Tibial nerve (tissue), 4 donors: ENCODE results near the gene NOP16. TPM values are rescaled to one million over a fixed set of nuclear protein-coding genes. Genes with fewer than 3 reads are reported as not detected.

Experiments used
- DNase-seq, 2 donors: peaks; one replicate each; pipeline ENCODE4 v3.0.0-alpha.2; 2019; ENCODE audit warnings: low spot score in 2 of 2
- H3K27ac ChIP-seq, 4 donors: fragments of 200-600 bp; sonication (generic) in 3 of 4; one replicate each; pipeline ENCODE4 v1.5.1; 2017 to 2019; ENCODE audit warnings: mild to moderate bottlenecking in 1 of 4
- H3K27me3 ChIP-seq, 2 donors: fragments of 200-600 bp; sonication (generic) in 1 of 2; one replicate each; pipeline versions ENCODE4 v1.5.1 to v1.6.0; 2017 to 2019
- H3K36me3 ChIP-seq, 3 donors: fragments of 200-600 bp; sonication (generic); one replicate each; pipeline ENCODE4 v1.5.1; 2018 to 2019
- H3K4me1 ChIP-seq, 4 donors: fragments of 200-600 bp; sonication (generic) in 3 of 4; one replicate each; pipeline ENCODE4 v1.5.1; 2017 to 2019
- H3K4me3 ChIP-seq, 4 donors: fragments of 200-600 bp; sonication (generic) in 3 of 4; one replicate each; pipeline ENCODE4 v1.5.1; 2017 to 2019; ENCODE audit warnings: mild to moderate bottlenecking in 1 of 4, moderate library complexity in 1 of 4
- H3K9me3 ChIP-seq, 4 donors: fragments of 200-600 bp; sonication (generic) in 3 of 4; one replicate each; pipeline ENCODE4 v1.5.1; 2017 to 2019
- EP300 ChIP-seq, 2 donors: sonication (generic); formaldehyde crosslinking; IDR thresholded peaks; one replicate each; pipeline ENCODE4 v1.6.1; 2017; ENCODE audit warnings: antibody characterized with exemption in 2 of 2, mild to moderate bottlenecking in 1 of 2
- POLR2A ChIP-seq, 2 donors: fragments of 450-650 bp; IDR thresholded peaks; one replicate each; pipeline ENCODE4 v1.6.1; 2017; ENCODE audit warnings: antibody characterized with exemption in 2 of 2, mild to moderate bottlenecking in 2 of 2, moderate library complexity in 2 of 2
- WGBS, 2 donors: methylation state at CpG; one replicate each; pipeline ENCODE4 v1.1.5; 2018; 5-methylcytosine and 5-hydroxymethylcytosine counted together
- total RNA-seq, 4 donors: library from RNA; depleted of rRNA; stranded (reverse); fragments of >200 nt; gene quantifications; one replicate each; pipeline ENCODE4 v1.1.0, GENCODE V29; 2016
- TF ChIP-seq, protein P1 (sequence below), 5 experiments: fragments of 200-600 bp in 3 of 5; fragments of 450-650 bp in 2 of 5; sonication (generic) in 3 of 5; IDR thresholded peaks; one replicate each; pipeline ENCODE4 v1.5.1; 2016 to 2019; ENCODE audit warnings: antibody characterized with exemption in 5 of 5, mild to moderate bottlenecking in 3 of 5, moderate library complexity in 2 of 5

Gene NOP16
- total RNA-seq, 4 donors from 2014 or later = 6.1 to 17.7 (median 6.6) TPM

DNA sequence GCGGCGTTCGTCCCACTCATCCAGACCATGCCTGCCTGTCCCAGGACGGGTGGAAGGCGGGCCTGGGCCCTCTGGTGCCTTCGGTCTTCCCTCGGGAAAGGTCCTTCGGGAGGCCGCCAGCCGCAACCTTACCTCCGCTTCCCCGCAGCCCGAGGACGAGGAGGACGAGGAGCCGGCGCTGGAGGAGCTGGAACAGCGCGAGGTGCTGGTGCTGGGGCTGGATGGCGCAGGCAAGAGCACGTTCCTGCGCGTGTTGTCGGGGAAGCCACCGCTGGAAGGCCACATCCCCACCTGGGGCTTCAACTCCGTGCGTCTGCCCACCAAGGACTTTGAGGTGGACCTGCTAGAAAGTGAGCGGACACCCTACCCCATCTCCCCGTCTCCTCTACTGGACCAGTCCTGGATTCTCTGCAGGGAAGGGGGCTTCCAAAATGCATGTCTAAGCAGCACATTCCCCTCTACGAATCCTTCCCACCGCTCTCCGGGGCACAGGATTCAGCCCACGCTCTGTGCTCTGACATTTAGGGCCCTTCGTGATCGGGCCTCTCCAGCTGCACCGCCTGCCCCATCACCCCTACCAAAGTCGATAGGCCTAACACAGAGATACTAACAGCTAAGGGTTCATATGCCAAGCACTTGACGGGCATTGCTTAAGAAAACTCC, 22.0 kb downstream of the NOP16 start:
- Histone ChIP-seq H3K9me3 (no peaks in the 10 kb centered on the region), H3K4me1 (peaks cover 0 to 16% (median 3%) of the 10 kb centered on the region in 4 donors), H3K36me3 (peaks cover 0 to 43% (median 0%) of the 10 kb centered on the region in 3 donors), H3K27me3 (no peaks in the 10 kb centered on the region), H3K4me3 (peak overlapping the region; percentile 61 to 92 (median 82)), H3K27ac (peak overlapping the region; percentile 63 to 87 (median 82))
- TF ChIP-seq EP300 (IDR thresholded peaks at IDR 0.05) (no peak), POLR2A (IDR thresholded peaks at IDR 0.05) (no peak)
- TF ChIP-seq, protein P1, sequence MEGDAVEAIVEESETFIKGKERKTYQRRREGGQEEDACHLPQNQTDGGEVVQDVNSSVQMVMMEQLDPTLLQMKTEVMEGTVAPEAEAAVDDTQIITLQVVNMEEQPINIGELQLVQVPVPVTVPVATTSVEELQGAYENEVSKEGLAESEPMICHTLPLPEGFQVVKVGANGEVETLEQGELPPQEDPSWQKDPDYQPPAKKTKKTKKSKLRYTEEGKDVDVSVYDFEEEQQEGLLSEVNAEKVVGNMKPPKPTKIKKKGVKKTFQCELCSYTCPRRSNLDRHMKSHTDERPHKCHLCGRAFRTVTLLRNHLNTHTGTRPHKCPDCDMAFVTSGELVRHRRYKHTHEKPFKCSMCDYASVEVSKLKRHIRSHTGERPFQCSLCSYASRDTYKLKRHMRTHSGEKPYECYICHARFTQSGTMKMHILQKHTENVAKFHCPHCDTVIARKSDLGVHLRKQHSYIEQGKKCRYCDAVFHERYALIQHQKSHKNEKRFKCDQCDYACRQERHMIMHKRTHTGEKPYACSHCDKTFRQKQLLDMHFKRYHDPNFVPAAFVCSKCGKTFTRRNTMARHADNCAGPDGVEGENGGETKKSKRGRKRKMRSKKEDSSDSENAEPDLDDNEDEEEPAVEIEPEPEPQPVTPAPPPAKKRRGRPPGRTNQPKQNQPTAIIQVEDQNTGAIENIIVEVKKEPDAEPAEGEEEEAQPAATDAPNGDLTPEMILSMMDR (IDR thresholded peaks at IDR 0.05) = no peak
- 45 to 64% methylated on average over 22 to 30 of the region's 38 CpGs for WGBS, 2 donors
- DNase-seq = no peak

DNA sequence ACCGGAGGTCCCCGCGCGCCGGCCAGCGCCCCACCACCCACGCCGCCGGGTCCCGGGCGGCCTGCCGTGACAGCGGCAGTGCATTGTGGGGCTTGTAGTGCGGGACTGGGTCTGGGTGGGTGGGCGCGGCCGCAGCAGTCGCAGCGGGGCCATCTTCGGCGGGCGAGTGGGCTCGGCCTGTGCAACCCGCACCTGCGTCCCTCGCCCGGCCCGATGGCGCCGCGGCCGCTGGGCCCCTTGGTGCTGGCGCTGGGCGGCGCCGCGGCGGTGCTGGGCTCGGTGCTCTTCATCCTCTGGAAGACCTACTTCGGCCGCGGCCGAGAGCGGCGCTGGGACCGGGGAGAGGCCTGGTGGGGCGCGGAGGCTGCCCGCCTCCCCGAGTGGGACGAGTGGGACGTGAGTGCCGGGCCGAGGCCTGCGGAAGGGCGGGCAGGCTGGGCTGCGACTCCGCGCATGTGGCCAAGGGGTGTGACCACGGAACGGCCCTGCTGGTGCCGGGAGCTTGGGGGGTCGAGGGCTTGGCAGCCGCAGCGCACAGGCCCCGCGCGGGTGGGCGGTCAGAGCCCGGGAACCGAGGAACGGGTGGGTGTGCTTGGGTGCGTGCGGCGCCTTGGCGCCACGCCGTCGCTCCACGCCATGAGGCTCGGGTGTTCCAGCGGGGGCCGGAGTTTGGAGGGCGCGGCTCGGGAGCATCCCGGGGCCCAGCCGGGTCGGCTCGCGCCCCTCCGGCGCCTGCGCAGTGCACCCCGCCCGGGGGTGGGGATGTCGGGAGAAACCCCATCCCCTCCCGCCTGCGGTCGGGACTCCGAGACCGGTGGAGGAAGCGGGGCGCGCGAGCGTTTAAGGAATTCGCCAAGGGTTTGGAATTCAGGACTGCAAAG, 22.8 kb downstream of the NOP16 start, which contains the start of gene ARL10:
TSS of gene ARL10 (plus strand) at position 137 of the 881 bp plus-strand sequence. CDS start at position 214, 77 bp downstream.
- H3K36me3 ChIP-seq = peaks cover 0 to 35% (median 0%) of the 10 kb centered on the region in 3 donors
- H3K9me3 ChIP-seq = no peaks in the 10 kb centered on the region
- peak within 1 kb of the TSS; percentile 63 to 87 (median 82) for H3K27ac ChIP-seq
- peaks cover 0 to 20% (median 8%) of the 10 kb centered on the region in 4 donors for H3K4me1 ChIP-seq
- H3K4me3 ChIP-seq = peak within 1 kb of the TSS; percentile 61 to 92 (median 82)
- H3K27me3 ChIP-seq = no peaks in the 10 kb centered on the region
- TF ChIP-seq POLR2A (IDR thresholded peaks at IDR 0.05) (peak in 1 of 2 donors; percentile 21), EP300 (IDR thresholded peaks at IDR 0.05) (no peak)
- TF ChIP-seq, protein P1 (IDR thresholded peaks at IDR 0.05) = no peak
- no peak for DNase-seq
- 1% methylated on average over 15 to 73 of the region's 108 CpGs for WGBS, 2 donors

DNA sequence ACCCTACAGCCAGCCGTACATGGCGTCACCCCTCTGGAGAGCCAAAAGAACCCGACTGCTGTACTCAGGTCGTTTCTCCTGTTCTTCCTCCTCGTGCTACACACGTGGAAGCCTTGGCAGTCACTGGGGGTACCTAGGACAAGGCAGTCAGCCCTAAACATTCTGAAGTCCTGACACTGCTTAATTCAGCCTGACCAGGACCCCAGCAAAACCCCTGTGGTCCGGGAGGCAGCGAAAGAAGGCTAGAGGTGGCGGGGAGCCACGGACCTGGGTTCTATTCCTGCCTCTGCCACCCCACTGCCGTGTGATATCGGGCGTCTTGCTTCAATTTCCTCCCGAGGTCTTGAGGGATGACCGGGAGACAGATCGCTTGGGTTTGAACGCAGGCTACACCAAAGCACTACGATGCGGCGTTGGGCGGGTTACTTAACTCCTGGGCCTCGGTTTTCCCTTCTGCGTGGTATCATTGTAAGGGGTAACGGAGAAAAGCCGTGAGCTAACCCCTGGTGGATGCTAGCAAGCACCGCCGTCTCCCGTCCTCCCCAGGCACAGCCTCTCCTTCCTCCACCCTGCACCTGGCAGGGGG, 23.5 kb downstream of the NOP16 start:
- H3K36me3 ChIP-seq = peaks cover 0 to 28% (median 0%) of the 10 kb centered on the region in 3 donors
- H3K27ac ChIP-seq = peak overlapping the region; percentile 63 to 87 (median 82)
- WGBS, 2 donors = 27 to 32% methylated on average over 24 to 27 of the region's 28 CpGs
- no peaks in the 10 kb centered on the region for H3K9me3 ChIP-seq
- H3K4me1 ChIP-seq = peaks cover 0 to 27% (median 14%) of the 10 kb centered on the region in 4 donors
- peak overlapping the region; percentile 61 to 92 (median 82) for H3K4me3 ChIP-seq
- TF ChIP-seq EP300 (IDR thresholded peaks at IDR 0.05) (no peak), POLR2A (IDR thresholded peaks at IDR 0.05) (no peak)
- TF ChIP-seq, protein P1 (IDR thresholded peaks at IDR 0.05) = no peak
- no peak for DNase-seq
- H3K27me3 ChIP-seq = no peaks in the 10 kb centered on the region

DNA sequence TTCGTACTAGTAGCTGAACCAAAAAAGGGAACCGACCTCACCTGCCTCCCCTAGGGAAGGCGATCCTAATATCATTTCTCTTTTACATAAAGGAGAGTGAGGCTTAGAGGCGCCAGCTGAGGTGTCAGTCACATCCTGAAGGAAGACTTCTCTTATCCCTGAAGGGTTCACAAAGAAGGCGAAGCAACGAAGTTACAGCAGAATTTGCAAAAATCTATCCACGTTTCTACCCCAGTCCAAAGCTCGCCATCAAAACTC, 26.2 kb downstream of the NOP16 start:
- peak overlapping the region in 3 of 4 donors; percentile 22 to 89 (median 79) for H3K27ac ChIP-seq
- peak overlapping the region; percentile 65 to 99 (median 78) for H3K4me3 ChIP-seq
- no peak for DNase-seq
- no peaks in the 10 kb centered on the region for H3K9me3 ChIP-seq
- no peaks in the 10 kb centered on the region for H3K27me3 ChIP-seq
- peaks cover 0 to 49% (median 14%) of the 10 kb centered on the region in 4 donors for H3K4me1 ChIP-seq
- no peak for TF ChIP-seq EP300 (IDR thresholded peaks at IDR 0.05)
- no peak for TF ChIP-seq POLR2A (IDR thresholded peaks at IDR 0.05)
- TF ChIP-seq, protein P1 (IDR thresholded peaks at IDR 0.05) = no peak
- peaks cover 0 to 20% (median 0%) of the 10 kb centered on the region in 3 donors for H3K36me3 ChIP-seq
- 67 to 75% methylated on average over 8 of the region's 8 CpGs for WGBS, 2 donors
